GM12878 (cell line): ENCODE data around the gene SLC11A1. TPM values are rescaled to one million over a fixed set of nuclear protein-coding genes. Genes with fewer than 3 reads are reported as not detected.
A peak's percentile ranks its signal among the peaks of the same experiment; 100 is the strongest.

ENCODE experiments used
- ATF7 ChIP-seq: fragments of 450-650 bp; IDR thresholded peaks from 2 replicates; pipeline ENCODE4 v1.6.1; 2016; ENCODE audit warnings: low read depth, mild to moderate bottlenecking
- BACH1 ChIP-seq: fragments of 450-650 bp; IDR thresholded peaks from 2 replicates; pipeline ENCODE4 v1.6.1; 2017; ENCODE audit warnings: mild to moderate bottlenecking, borderline replicate concordance
- CHD2 ChIP-seq: IDR thresholded peaks from 2 replicates; pipeline ENCODE4 v1.6.1; 2011; ENCODE audit warnings: low read depth, low read length, improper control_type of control experiment, borderline replicate concordance
- CREB1 ChIP-seq: IDR thresholded peaks from 2 replicates; pipeline ENCODE4 v1.6.1; 2012; ENCODE audit warnings: low read depth, mild to moderate bottlenecking, inconsistent platforms
- CTCF ChIP-seq, 3 experiments: IDR thresholded peaks in 2 of 3; conservative IDR thresholded peaks in 1 of 3; 2 replicates each; pipeline ENCODE4 v1.5.1; 2011; ENCODE audit warnings: low read depth in 3 of 3, low read length in 3 of 3, mild to moderate bottlenecking in 3 of 3, control low read depth in 2 of 3, moderate library complexity in 2 of 3, inconsistent platforms in 1 of 3, mixed read lengths in 1 of 3; ENCODE audit not compliant: control insufficient read depth in 2 of 3, insufficient read depth in 1 of 3; ENCODE audit errors: extremely low read depth in 1 of 3
- EED ChIP-seq: sonication (generic); IDR thresholded peaks from 2 replicates; pipeline ENCODE4 v1.6.1; 2016; ENCODE audit warnings: antibody characterized with exemption, low read depth
- ELK1 ChIP-seq: IDR thresholded peaks from 2 replicates; pipeline ENCODE4 v1.6.1; 2012; ENCODE audit warnings: low read depth, low read length, improper control_type of control experiment
- FOXK2 ChIP-seq: fragments of 450-650 bp; IDR thresholded peaks from 2 replicates; pipeline ENCODE4 v1.6.1; 2017; ENCODE audit warnings: mild to moderate bottlenecking, moderate library complexity
- GABPA ChIP-seq: IDR thresholded peaks from 2 replicates; pipeline ENCODE4 v1.6.1; 2014; ENCODE audit warnings: antibody characterized with exemption, low read depth, mild to moderate bottlenecking, inconsistent platforms
- HCFC1 ChIP-seq: fragments of 150-350 bp; IDR thresholded peaks from 2 replicates; pipeline ENCODE4 v1.6.1; 2014; ENCODE audit warnings: low read length
- JUNB ChIP-seq: IDR thresholded peaks from 2 replicates; pipeline ENCODE4 v1.6.1; 2016; ENCODE audit warnings: antibody characterized with exemption, mild to moderate bottlenecking
- MEF2A ChIP-seq: IDR thresholded peaks from 2 replicates; pipeline ENCODE4 v1.6.1; 2011; ENCODE audit warnings: low read depth, mild to moderate bottlenecking, low read length, moderate library complexity; ENCODE audit not compliant: insufficient read depth
- MLLT1 ChIP-seq: fragments of 450-650 bp; IDR thresholded peaks from 2 replicates; pipeline ENCODE4 v1.6.1; 2016; ENCODE audit warnings: mild to moderate bottlenecking
- MTA2 ChIP-seq: fragments of 450-650 bp; IDR thresholded peaks from 2 replicates; pipeline ENCODE4 v1.6.1; 2016; ENCODE audit warnings: low read depth, mild to moderate bottlenecking, moderate library complexity
- POU2F2 ChIP-seq: IDR thresholded peaks from 3 replicates; pipeline ENCODE4 v1.6.1; 2011; ENCODE audit warnings: low read depth, mild to moderate bottlenecking, low read length, borderline replicate concordance
- RAD51 ChIP-seq: fragments of 450-650 bp; IDR thresholded peaks from 2 replicates; pipeline ENCODE4 v1.6.1; 2016; ENCODE audit warnings: moderate library complexity, mild to moderate bottlenecking, inconsistent platforms
- RCOR1 ChIP-seq: conservative IDR thresholded peaks from 2 replicates; pipeline ENCODE4 v1.6.1; 2012; ENCODE audit warnings: low read depth, low read length, improper control_type of control experiment
- RUNX3 ChIP-seq: IDR thresholded peaks from 2 replicates; pipeline ENCODE4 v1.6.1; 2012; ENCODE audit warnings: low read length, inconsistent platforms
- SMARCA5 ChIP-seq: fragments of 450-650 bp; IDR thresholded peaks from 2 replicates; pipeline ENCODE4 v1.6.1; 2017; ENCODE audit warnings: mild to moderate bottlenecking
- SP1 ChIP-seq: IDR thresholded peaks from one replicate; pipeline ENCODE4 v1.6.1; 2011; ENCODE audit warnings: low read depth, low read length
- TCF7 ChIP-seq: IDR thresholded peaks from 2 replicates; pipeline ENCODE4 v1.6.1; 2014; ENCODE audit warnings: antibody characterized with exemption, borderline replicate concordance
- USF1 ChIP-seq: IDR thresholded peaks from 2 replicates; pipeline ENCODE4 v1.6.1; 2011; ENCODE audit warnings: borderline replicate concordance, low read depth, mild to moderate bottlenecking, moderate library complexity, mixed read lengths, low read length; ENCODE audit not compliant: insufficient read depth; ENCODE audit errors: extremely low read length
- ZNF207 ChIP-seq: fragments of 450-650 bp; IDR thresholded peaks from 2 replicates; pipeline ENCODE4 v1.6.1; 2014; ENCODE audit warnings: antibody characterized with exemption, mild to moderate bottlenecking, borderline replicate concordance
- ZNF217 ChIP-seq: fragments of 450-650 bp; IDR thresholded peaks from 2 replicates; pipeline ENCODE4 v1.6.1; 2017; ENCODE audit warnings: antibody characterized with exemption, mild to moderate bottlenecking
- ZZZ3 ChIP-seq: IDR thresholded peaks from 2 replicates; pipeline ENCODE4 v1.6.1; 2011; ENCODE audit warnings: low read depth; ENCODE audit not compliant: control insufficient read depth, insufficient read length
- polyA plus RNA-seq, 11 experiments: library from polyadenylated mRNA; depleted of rRNA in 4 of 11; unstranded in 6 of 11; stranded (reverse) in 5 of 11; fragments of >200 nt; fragmentation: Nextera tagmentation in 4 of 11; fragmentation: Illumina TruSeq in 1 of 11; extraction: Ambion mirVana in 4 of 11; extraction: Trizol in 1 of 11; gene quantifications; 1 replicate in 1 of 11; 2 replicates in 10 of 11; pipeline versions ENCODE4 v1.2.1 to v1.2.3, GENCODE V29; 2011 to 2016; ENCODE audit warnings: inconsistent platforms in 2 of 11, missing spikeins in 2 of 11, low read depth in 1 of 11
- total RNA-seq, 4 experiments: library from RNA; depleted of rRNA in 3 of 4; stranded (reverse); fragments of >200 nt in 3 of 4; fragmentation: Illumina TruSeq in 1 of 4; extraction: Trizol in 1 of 4; gene quantifications; 2 replicates each; pipeline versions ENCODE4 v1.2.1 to v1.2.3, GENCODE V29; 2013 to 2021

Gene SLC11A1
- total and polyA plus RNA-seq, 10 of the 15 experiments (the other 5 are each of a cell fraction or from before 2014, with no cell fraction given) = 0.03 to 0.38 (median 0.12) TPM

- no peak; a peak in 1 of 6 replicates for TF ChIP-seq CTCF (IDR thresholded peaks at IDR 0.05 in 2 of 3, conservative IDR thresholded peaks at IDR 0.05 in 1 of 3; ENCODE audit: control insufficient read depth in 2 of 3, extremely low read depth in 1 of 3, insufficient read depth in 1 of 3, low read depth in 3 of 3, low read length in 3 of 3)
- TF ChIP-seq EED = peak; percentile 15; the same call in 1 of the 2 replicates
- TF ChIP-seq RUNX3 = peak; percentile 77
- peak; percentile 52 for TF ChIP-seq HCFC1
- peak; percentile 60; the same call in 1 of the 2 replicates for TF ChIP-seq MEF2A
- no peak for TF ChIP-seq GABPA
- TF ChIP-seq RCOR1 = peak; percentile 96; the same call in 1 of the 2 replicates
- peak; percentile 69; the same call in 1 of the 2 replicates for TF ChIP-seq SMARCA5
- TF ChIP-seq BACH1 = peak; percentile 77
- 0 out of 2 replicates have a peak, but pooled peaks have one; percentile 7 for TF ChIP-seq TCF7
- TF ChIP-seq ZNF217 = peak; percentile 72
- no peak for TF ChIP-seq MTA2
- TF ChIP-seq RAD51 = no peak
- TF ChIP-seq SP1 = peak; percentile 91
- peak; percentile 48; the same call in 1 of the 2 replicates for TF ChIP-seq CREB1
- no peak for TF ChIP-seq ZZZ3
- TF ChIP-seq JUNB = peak; percentile 67
- peak; percentile 89; the same call in 2 of the 3 replicates for TF ChIP-seq POU2F2
- TF ChIP-seq ELK1 = peak; percentile 77
- TF ChIP-seq FOXK2 = peak; percentile 26; the same call in 1 of the 2 replicates
- no peak for TF ChIP-seq ATF7
- TF ChIP-seq USF1 = no peak
- peak; percentile 89 for TF ChIP-seq ZNF207
- 0 out of 2 replicates have a peak, but pooled peaks have one; percentile 69 for TF ChIP-seq MLLT1
- TF ChIP-seq CHD2 = peak; percentile 61
- TF ChIP-seq, all 136 proteins: peak for 53
Observed at GRCh38 chr2:218399391-218400166, 17.5 kb downstream of the SLC11A1 start, which contains the start of gene CTDSP1 (continued).
